Hepatocyte (in vitro differentiated cells): Measurements from ENCODE around the gene KRTAP12-4.

Experiments
- EZH2 ChIP-seq: fragments of 200-600 bp; sonication (generic); IDR thresholded peaks from 2 replicates; pipeline ENCODE4 v1.6.1; 2016; ENCODE audit warnings: antibody characterized with exemption, mild to moderate bottlenecking, borderline replicate concordance
- TF ChIP-seq, protein P1 (sequence below): fragments of 200-600 bp; sonication (generic); IDR thresholded peaks from 2 replicates; pipeline ENCODE4 v1.5.1; 2016; ENCODE audit warnings: antibody characterized with exemption, mild to moderate bottlenecking; ENCODE audit not compliant: poor library complexity

DNA sequence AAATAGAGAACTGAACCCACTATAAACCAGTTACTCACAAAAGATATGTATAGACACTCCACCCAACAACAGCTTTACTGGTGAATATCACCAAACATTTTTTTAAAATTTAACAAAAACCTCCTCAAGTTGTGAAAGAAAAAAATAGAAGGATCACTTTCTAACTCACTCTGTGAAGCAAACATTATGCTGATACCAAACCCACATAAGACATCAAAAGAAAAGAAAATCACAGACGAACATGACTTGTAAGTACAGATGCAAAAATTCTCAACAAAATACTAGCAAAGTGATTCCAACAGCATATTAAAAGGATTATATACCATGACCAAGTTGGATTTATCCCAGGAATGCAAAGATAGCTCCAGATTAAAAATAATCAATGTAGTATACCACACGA is 37.2 kb upstream of the KRTAP12-4 start:
- TF ChIP-seq, protein P1, sequence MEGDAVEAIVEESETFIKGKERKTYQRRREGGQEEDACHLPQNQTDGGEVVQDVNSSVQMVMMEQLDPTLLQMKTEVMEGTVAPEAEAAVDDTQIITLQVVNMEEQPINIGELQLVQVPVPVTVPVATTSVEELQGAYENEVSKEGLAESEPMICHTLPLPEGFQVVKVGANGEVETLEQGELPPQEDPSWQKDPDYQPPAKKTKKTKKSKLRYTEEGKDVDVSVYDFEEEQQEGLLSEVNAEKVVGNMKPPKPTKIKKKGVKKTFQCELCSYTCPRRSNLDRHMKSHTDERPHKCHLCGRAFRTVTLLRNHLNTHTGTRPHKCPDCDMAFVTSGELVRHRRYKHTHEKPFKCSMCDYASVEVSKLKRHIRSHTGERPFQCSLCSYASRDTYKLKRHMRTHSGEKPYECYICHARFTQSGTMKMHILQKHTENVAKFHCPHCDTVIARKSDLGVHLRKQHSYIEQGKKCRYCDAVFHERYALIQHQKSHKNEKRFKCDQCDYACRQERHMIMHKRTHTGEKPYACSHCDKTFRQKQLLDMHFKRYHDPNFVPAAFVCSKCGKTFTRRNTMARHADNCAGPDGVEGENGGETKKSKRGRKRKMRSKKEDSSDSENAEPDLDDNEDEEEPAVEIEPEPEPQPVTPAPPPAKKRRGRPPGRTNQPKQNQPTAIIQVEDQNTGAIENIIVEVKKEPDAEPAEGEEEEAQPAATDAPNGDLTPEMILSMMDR, result no peak
- TF ChIP-seq EZH2, result no peak
